ACHN (cell line): ENCODE results near the gene ADNP.

Experiments
- DNase-seq: peaks from one replicate; pipeline ENCODE4 v3.0.0-alpha.2; 2015
- in situ Hi-C: cut with HindIII; loops from 2 replicates; pipeline ENCODE4 v1.10.0; 2017; ENCODE audit warnings: low sequenced_read_pairs, low pct_ligation_motif_present, low pct_unique_long_range_greater_than_20kb

ADNP gene

DNA sequence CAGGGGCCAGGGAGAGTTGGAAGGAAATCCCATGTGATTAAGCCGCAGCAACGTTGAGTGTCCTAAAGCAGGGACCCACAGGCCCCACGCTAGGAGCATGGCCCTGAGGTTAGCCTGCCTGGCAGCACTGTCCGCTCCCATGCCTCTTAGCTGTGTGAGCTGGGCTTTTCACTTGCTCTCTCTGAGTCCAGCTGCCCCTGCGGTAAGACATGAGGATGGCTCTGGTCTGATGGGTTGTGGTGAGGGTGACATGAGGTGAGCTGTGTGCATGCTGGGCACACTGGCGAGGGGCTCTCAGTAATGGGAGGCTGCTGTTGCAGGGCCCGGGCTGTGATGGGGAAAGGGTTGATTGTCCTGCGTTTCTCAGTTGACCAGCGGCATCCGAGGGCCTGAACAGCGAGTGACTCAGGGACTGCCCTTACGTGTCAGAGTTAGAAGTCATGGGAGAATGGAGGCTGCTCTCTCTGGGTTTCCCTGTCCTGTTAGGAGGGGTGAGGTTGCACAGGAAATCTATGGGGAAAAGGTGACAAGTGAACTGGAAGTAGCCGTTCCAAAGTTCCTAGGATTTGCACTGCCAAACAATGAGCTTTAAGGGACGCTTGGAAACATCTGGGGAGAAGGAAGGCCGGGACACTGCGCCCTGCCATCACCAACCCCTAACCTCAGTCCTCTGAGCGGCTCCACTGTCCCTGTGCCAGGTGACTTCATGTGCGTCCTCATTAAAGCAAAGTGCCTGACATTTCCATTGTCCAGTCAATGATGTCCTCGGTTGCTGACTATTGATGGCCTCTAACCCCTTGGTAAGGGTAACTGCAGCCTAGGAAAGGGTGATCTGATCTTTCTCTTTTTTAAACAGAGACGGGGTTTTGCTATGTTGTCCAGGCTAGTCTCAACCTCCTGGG is 51.3 kb downstream of the ADNP start:
- in situ Hi-C loops = no loop called here
- DNase-seq = no peak

DNA sequence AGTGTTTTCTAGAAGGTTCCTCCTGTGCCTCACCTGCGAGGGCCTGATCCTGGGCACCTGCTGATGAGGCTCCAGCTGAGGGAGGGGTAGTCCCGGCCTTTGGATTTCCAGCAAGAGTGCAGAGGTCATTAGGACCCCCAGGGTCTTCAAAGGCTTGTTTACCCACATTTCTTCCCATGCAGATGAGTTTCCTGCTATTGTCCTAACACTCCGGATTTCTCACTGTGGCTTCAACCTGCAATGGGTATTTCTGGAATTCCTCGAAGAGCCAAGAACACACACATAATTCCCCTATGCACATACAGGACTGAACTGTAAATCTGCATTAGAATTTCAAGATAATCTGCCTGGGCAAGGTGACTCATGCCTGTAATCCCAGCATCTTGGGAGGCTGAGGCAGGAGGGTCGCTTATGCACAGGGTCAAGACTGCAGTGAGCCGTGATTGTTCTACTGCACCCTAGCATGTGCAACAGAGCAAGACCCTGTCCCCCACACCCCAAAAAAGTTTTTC is 53.9 kb downstream of the ADNP start:
- DNase-seq = no peak
- in situ Hi-C loops = no loop called here

DNA sequence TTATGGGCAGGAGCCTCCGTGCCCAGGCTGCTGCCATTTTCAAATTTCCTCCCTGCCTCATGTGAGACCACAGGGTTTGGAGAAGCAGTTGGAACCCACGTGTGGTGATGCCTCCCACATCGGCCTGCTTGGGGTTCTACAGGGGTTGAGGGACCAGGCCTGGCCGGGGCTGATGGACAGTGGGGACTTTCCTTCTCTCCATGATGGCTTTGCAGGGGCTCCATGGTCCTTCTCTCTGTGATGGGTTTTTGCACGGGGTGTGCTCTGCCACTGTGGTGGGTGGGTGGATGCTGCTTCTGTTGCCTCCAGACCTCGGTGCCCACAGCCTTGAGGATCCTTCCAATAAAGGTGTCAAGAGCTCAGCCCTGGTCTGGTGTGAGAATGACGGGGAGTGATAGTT is 54.4 kb downstream of the ADNP start:
- in situ Hi-C loops = no loop called here
- DNase-seq = no peak

DNA sequence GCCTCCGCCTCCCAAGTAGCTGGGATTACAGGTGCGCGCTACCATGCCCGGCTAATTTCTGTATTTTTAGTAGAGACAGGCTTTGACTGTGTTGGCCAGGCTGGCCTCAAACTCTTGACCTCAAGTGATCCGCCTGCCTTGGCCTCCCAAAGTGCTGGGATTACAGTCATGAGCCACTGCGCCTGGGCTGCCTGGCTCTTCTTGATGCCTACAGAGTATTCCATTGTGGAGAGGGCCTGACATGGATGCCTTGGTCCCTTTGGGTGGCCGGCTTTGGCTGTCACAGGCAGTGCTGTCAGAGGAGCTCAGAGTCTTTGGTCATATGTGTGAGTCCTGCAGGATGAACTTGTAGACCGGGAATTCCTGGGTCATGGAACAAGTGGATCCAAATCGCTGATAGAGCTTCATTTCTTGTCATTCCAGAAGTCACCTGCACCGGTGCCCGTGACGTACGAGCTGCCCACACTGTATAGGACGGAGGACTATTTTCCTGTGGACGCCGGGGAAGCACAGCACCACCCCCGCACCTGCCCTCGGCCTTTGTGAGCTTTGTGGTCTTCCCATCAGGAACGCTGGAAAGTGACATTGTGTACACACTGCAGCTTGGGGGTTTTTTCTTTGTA is 55.1 kb downstream of the ADNP start:
- in situ Hi-C loops = no loop called here
- DNase-seq = no peak

DNA sequence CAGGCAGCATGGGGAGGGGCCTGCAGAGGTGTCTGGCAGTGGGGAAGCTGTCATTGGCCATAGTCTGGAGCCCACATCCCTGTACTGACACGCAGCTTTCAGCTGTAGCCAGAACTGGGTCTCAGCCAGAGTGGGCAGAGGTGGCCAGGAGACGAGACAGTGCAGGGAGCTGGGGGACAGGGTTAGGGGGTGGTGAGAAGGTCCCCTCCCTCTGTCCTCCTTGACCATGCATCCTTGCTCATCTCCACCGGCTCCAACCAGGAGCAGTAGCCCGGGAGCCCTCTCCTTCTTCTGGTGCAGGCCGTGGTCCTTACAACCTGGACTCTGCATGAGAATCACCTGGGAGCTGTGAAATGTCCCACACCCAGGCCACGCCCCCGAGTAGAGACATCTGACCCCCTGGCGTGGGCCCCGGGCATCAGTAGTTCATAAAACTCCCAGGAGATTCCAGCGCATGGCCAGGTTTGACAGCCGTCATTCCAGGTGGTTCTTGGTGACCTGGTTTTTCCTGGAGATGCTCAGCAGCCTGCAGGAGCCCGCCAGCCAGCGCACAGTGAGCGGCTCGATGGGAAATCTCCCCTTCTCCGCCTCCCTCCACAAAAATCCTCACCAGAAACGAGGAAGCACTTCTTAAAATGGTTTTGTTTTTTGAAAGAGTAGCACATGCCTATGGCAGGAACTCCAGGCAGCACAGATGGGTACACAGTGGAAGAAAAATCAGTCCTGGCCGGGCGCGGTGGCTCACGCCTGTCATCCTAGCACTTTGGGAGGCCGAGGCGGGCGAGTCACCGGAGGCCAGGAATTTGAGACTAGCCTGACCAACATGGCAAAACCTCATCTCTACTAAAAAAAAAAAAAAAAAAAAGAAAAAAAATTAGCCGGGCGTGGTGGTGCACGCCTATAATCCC is 56.2 kb downstream of the ADNP start:
- in situ Hi-C loops = no loop called here
- no peak for DNase-seq

DNA sequence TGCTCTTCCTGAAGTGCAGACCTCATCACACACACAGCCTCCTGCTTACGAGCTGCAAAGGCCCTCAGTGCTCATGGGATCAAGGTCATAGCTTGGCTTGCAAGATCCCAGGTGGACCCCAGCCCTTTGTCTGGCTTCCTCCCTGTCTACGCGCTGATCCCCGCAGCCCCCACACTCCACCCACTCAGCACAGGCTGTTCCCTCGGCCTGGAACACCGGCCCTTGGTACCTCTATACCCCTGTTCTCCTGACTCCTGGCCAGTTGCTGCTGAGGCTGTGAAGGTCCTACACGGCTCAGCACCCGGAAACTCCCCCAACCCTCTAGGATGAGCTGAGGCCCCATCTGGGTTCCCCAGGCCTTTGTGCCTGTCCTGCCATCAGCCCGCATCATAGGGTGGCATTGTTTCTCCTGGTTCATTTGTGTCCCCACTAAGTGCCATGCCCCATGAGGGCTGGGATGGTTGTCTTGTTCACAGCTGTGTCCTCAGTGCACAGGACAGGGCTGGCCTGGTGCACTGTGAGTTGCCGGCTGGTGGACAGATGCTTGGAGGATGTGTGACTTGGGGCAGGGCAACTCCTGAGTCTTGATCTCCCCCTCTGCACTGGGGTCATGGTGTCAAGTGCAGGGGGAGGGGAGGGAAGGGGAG is 57.0 kb downstream of the ADNP start:
- in situ Hi-C loops = no loop called here
- no peak for DNase-seq

DNA sequence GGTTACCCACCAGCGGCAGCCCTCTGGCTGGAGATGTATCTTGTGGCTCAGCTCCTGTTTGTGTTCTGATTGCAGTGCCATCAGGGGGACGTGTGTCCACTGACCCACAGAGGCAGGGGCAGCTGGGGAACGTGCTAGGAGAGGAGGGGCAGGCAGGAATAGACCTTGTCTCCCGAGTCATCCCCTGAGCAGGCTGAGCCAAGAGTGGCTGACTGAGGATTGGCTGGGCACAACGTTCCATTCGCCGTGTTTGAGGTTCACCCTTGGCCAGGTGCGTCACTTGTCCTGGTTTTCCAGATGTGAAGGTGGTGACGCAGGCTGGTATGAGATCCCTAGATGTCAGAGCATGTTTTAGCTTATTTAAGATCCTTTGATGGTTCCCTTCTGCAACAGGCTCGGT is 57.7 kb downstream of the ADNP start:
- DNase-seq = no peak
- in situ Hi-C loops = no loop called here

DNA sequence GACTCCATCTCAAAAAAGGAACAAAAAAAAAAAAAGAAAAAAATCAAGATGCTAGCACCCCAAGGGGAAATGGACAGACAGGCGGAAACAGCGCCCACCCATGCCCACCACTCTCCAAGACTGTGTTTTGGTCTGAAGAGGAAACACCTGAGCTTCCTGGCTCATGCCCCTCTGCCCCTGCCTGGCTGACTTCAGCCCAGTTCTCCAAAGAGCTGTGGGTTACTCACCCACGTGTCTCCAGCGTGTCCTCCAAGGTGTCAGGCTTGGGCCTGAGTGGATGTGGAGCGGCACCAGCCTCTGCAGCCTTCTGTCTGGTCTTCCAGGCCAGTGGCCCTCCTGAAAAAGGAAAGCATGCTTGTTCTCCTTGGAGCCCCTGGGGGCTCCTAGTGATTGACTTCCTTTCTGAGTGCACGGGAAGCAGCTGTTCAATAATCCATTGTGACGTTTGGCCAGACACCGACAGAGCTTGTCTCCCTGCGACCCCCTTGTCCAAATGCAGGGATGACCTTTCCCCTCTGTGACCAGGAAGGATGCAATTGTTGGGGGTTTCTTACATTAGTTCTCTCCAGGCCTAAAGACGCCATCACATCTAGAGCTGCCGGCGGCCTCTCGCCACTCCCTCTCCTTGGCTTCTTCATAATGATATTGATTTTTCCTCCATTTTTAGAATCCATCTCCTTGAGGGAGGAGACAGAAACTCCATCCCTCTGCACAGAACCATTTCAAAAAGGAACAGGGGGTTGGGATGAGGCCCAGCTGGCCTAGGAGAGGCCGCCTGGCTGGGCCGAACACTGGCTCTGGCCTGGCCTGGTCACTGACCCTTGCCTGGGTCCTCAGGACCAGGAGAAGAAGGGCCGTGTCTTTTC is 58.4 kb downstream of the ADNP start:
- in situ Hi-C loops = no loop called here

DNA sequence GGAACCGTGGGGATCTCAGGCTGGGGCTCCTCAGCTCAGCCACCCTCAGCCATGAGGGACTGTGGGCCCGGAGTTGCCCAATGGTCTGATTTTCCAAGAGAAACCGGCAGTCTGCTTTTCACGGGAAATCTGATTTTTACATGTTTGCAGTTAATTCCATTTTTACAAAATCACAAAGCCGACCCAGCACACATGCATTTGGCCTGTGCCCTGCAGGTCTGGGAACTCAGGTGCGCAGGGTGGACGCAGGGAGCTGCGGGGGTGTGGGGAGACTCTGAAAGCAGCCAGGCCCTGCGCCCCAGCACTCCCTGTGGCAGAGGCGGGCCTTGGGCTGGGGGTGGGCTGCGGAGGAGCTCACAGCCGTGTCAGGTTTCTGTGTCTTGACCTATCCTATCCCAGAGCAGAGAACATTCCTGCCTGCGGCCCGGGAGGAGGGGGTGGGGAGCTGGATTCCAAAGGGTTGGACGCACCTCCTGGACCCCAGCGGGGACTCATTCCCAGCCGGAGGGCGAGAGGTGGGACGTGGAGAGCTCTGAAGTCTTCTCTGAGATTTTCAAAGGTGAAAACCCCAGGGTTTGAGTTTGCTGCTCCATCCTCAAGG is 60.6 kb downstream of the ADNP start:
- no peak for DNase-seq
- in situ Hi-C loops = no loop called here

More for the DNA sequence above, 58.4 kb downstream of the ADNP start:
- DNase-seq = no peak

DNA sequence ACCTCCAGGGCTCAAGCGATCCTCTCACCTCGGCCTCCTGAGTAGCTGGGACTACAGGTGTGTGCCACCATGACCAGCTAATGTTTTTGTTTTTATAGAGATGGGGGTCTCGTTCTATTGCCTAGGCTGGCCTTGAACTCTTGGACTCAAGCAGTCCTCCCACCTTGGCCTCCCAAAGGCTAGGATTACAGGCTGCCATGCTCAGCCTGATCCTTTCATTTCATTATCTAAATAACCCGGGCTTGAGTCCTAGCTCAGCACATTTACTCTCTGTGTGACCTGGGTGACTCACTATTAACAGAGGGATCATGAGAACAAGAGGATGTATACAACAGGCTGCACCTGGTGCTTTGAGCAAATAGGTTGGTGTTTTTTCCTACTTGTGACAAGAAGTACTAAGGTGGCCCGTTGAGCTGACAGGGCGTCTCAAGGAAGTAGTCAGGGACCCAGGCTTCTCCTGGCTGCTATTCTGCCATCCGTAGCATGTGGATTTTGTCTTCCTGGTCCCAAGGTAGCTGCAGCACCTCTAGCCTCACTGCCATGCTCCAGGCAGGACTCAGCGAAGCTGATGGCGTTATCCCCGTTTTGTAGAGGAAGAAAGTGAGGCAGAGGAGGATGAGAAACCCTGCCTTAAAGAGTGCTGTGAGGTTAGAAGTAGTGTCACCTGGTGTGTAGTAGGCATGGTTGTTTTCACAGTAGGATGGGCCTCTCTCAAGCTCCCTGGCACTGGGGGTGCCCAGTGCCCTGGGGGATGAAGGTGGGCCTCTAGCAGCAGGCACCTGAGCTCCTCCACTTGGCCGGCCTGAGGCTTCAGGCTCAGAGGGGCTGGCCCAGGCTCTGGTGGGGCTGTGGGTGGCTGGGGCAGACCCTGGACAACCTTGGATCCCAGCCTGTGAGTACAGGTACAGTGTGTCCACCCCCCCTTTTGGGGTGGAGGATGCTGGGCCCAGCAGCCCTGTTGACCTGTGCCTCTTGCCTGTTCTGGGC is 62.4 kb downstream of the ADNP start:
- no peak for DNase-seq
- in situ Hi-C loops = no loop called here

DNA sequence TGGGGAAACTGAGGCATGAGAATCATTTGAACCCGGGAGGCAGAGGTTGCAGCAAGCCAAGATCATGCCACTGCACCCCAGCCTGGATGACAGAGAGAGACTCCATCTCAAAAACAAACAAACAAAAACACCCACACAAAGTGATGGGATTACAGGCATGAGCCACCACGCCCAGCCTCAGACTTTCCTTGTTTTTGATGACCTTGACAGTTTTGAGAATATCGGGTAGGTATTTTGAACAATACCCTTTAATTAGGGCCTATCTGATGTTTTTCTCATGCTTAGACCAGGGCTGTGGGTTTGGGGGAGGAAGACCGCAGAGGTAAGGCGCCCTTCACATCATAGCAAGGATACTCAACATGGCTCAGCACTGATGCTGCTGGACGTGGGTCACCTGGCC is 63.4 kb downstream of the ADNP start:
- in situ Hi-C loops = no loop called here

DNA sequence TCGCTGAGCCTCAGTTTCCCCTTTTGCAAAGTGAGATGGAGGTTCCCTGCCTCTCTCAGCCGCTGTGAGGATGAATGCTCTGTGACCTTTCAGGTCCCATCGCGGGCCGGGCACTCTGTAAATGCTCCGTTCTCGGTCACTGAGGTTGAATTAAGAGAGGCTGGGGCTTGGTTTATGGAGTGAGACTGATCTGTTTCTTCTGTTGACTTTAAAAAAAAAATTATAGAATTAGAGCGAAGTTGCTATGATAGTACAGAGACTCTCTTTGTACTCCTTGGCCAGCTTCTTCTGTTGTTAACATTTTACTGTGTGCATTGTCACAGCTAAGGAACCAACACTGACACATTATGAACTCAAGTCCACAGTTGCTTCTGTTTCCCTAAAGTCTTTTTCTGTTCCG is 64.4 kb downstream of the ADNP start:
- no peak for DNase-seq
- in situ Hi-C loops = no loop called here

More for the DNA sequence above, 63.4 kb downstream of the ADNP start:
- DNase-seq = no peak

DNA sequence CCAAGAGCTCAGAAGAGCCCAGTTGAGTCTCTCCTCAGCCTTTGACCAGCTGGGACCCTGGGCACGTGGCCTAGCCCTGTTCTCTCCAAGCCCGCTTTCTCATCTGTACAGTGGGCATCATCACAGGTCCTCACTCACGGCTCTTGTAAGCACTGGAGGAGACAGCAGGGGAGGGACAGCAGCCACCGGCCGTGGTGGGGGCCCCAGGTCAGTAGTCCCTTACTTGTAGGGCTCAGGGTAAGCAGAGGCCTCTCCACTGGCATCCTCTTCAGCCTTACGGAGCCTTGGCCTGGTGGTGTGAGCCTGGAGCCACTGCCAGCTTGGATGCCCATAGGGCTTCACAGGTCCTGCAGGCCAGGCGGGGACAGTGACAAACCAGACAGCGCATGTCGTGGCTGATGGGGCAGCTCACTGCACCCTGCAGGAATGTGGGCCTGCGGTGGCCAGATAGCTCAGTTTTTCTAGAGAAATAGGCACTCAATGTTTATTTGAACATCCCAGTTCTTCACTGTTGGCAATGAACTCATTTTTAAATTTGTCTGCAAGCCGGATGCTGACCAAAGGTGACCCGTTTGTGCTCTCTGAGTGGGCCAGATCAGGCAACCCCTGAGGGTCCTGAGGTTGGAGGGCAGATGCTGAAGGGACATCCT is 65.1 kb downstream of the ADNP start:
- in situ Hi-C loops = no loop called here
- DNase-seq = no peak

DNA sequence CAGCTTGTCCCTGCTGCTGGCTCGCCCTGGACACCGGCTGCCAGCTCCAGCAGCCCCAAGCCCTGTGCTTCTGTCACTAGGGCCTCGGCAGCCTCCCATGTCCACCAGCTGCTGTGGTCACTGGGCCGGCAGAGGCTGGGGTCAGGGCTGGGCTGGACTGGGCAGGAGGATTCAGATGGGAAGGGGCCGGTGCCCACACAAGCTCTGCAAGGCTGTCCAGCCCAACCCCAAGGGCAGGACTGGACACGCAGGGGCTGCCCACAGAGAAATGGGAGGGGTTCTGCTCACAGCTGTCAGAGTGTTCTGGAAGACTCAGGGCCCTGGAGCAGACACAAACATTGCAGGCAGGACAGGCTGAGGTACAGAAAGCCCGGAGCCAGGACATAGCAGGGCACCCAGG is 65.6 kb downstream of the ADNP start:
- in situ Hi-C loops = no loop called here
- DNase-seq = no peak

DNA sequence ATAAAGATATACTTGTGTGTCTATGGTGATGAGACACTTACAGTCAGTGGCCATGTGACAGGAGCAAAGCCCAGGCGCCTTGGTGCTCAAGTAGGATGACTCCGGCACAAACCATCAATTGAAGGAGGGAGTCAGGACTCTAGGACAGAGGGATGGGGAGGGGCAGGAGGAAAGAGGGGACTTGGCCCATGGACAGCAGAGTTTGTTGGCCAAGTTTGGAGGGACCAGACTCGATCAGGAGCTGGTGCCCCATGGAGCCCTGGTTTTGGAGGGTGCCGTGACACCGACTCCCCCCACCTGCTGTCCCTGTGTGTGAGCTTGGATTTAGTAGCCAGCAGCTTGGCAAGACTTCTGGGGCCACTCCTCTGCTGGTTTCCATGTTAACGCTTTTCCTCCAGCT is 66.1 kb downstream of the ADNP start:
- in situ Hi-C loops = no loop called here
- no peak for DNase-seq

DNA sequence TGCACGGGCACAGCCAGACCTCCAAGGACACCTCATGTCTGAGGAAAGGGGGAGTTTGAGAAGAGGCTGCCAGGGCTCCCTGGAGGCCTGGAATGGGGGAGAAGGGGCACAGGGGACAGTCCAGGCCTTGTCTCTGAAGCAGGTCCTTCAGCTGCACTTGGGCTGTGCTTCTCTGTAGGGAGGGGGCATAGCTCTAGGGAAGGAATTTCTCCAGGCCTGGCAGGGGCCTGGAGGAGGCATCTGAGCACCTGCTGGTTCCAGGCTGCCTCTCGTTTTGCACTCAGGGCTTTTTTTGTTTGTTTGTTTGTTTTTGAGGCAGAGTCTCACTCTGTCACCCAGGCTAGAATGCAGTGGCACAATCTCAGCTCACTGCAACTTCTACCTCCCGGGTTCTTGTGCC is 68.7 kb downstream of the ADNP start:
- DNase-seq = no peak
- in situ Hi-C loops = no loop called here
